ENCODE results near the gene CHD6.
"Not testable (repeated sequence)": the region's sequence is repeated elsewhere in the genome, so short reads cannot be mapped to it uniquely, and the experiment has no call there.

The CHD6 gene

GRCh38 chr20:41537865-41538264, 80.3 kb downstream of the CHD6 start:
- DNase-seq, result no peak

- DNase-seq, result not testable (repeated sequence)
These were observed 82.6 kb downstream of the CHD6 start for GRCh38 chr20:41535551-41535950.

- no peak for DNase-seq
These were observed 83.3 kb downstream of the CHD6 start for GRCh38 chr20:41534842-41535241.

DNA sequence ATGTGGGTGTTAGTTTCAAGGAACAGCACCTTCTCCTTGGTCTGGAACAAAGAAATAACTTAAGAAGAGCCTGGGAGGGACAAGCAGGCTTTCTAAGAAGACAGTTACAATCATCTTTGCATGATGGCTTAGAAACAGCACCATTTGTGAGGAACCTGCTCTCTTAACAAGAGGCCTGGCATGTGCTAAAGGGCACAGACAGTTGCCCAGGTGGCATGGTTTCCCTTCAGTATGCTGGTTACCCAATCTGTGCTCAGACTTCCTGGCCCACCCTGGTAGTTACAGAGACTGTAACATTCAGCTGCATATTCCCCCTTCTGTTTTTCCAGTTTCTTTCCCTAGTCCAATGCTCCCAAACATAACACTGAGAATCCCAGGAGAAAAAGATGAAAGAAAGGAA, 84.0 kb downstream of the CHD6 start:
- DNase-seq, result no peak

GRCh38 chr20:41533537-41534136, 84.5 kb downstream of the CHD6 start:
- DNase-seq, result no peak

GRCh38 chr20:41532935-41533334, 85.2 kb downstream of the CHD6 start:
- no peak for DNase-seq

DNA sequence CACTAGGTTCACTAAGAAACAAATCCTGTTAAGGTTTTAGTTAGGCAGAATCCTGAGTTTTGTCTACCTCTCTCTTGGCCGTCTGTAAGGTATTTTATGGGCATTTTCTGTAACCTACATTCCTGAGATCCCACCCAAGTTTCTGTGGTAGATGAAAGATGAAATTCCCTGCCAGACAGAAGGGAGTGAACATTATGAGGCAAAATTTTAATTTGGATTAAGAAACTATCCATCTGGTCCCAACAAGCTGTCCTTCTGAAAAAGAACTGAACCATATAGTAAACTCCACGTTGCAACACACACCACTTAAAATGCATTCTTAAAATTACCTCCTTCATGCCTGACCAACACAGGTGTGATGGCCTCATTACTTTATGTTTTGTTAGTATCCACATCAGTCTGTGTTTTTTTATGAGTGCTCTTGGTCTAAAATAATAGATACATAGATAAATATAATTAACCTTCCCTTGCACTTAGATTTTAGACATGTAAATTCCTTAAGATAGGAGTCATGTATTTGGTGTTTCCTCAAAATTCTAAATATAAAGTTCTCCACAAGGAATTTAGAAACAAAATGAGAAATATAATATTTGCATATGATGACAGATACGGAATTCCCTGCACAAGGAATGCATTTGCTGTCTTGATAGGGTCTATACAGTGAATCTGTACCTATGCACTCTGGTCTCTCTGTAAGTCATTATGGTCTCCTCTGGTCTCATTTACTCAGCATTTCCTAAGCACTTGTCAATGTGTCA, 86.5 kb downstream of the CHD6 start:
- DNase-seq, result no peak

DNA sequence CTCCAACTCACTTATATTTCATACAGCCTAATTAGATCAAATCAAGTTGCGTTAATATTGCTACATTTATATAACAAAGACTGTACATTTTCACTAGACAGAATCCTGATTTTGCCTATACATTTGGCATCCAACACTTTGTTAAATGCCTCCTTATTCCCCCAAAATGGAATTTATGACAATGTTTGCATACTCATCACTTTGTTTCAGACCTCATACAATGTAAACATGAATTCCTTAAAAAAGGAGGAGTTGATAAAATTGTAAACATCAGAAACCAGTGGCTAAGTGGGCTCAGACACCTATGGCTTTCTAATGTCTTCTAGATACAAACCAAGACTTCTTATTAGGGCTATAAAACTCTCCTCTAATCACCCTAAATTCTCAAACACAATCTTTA, 87.3 kb downstream of the CHD6 start:
- no peak for DNase-seq

- DNase-seq, result no peak
These were observed 91.8 kb downstream of the CHD6 start for GRCh38 chr20:41526327-41526726.

DNA sequence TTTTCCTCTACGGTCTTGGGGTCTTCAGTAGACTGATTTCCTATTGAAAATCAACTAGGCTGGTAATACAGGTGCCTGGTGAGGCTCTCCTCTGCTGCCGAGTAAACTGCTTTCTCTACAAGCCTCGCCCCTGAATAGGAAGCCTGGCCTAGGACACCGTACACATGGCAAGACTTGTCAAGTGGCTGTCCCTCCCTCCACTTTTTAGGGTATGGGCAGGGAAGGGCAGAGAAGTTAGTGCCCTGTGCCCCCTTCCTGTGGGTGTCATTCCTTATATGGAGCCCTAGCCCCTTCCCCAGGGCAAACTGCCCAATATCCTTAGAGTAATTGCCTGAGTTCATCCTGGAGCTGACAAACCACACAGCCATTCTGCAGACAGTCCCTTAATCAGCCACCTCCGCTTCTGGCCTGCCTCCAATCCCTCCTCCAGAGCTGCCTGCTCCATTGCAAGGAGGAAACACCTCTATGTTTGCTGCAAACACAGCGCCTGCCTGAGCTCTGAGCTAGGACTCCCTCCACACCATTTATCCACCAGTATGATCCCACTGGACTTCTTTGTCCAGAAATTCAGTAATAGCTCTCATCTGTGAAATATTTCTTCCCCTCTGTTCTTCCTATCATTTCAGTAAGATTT, 93.1 kb downstream of the CHD6 start:
- no peak for DNase-seq

GRCh38 chr20:41523857-41524256, 94.3 kb downstream of the CHD6 start:
- no peak for DNase-seq

GRCh38 chr20:41513829-41514228, 104.3 kb downstream of the CHD6 start:
- no peak for DNase-seq

DNA sequence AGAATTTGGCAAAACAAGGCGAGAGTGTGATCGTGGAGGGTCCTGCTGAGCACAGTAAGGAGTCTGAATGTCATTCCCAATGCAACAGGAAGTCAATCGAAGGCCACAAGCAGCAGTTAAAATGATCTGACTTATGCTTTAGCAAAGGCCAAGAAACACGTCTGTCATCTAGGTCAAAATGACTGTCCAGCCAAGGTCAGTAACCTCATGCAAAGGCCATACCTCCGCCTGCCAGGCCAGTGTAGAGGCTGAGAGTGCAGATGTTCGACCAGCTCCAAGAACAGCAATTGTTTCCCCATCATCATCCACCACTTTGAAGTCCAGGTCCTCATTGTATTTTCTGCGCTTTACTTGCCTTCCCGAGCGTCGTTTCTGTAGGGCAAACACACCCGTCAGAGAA, 105.6 kb downstream of the CHD6 start:
- DNase-seq, result no peak

DNA sequence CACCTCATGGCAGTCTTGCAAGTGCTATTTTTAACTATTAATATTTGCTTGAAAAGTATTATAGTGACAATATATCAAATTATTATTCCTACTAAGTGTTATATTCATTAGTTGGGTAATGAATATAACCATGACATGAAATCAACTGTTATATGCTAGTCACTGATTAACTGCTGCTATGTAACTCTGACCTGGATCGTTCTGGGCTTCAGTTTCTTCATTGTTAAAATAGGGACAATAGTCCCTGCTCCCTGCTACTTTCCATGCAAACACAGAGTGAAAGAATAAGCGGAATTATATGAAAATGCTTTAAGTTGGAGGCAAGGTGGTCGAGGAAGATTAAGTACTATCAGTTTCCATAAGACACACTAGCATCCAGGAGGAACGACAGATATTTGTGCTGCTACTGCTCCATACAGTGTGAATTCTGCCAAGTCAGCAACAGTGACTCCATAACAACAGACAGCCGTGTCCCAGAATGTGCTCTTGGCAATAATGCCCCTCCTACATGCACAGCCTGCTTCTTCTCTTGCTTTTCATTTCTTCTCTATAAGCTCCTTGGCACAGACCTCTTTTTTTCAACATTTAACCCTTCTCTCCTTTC, 107.2 kb downstream of the CHD6 start:
- DNase-seq, result no peak

GRCh38 chr20:41510224-41510623, 108.0 kb downstream of the CHD6 start:
- DNase-seq, result no peak

GRCh38 chr20:41509316-41510200, 108.6 kb downstream of the CHD6 start:
- DNase-seq, result no peak

DNA sequence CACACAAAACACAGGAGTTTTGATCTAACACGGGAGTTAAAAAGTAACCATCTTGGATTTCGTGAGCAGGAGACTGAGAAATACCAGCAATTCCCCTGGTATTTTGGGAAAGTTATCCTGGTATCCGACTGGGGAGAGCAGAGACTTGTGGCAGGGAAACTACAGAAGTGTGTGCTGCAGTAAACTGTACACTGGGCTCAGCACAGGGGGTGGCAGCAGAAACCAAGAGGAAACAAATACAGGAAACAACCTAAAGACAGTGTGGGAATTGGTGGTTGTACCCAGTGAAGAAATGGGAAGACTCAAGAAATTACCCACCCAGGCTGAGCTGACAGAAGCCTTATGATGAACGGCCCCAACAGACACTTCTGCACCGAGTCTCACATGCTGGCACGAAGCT, 109.8 kb downstream of the CHD6 start:
- DNase-seq, result no peak

DNA sequence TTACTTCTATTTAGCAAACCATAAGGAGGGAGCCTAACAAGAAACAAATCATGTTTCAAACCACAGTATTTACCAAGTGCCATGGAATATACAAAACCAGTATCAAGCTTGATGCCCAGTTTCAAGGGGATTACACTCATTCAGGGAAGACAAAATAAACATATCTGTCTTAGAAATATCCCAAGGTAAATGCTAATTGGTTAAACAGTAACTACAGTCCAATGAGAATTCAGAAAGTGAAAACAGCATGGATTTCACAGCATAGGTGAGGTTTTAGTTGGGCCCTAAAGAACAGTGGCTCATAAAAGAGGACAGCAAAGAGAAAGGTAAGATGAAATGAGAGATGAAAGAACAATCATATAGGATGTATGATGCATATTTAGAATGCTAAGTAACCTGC, 110.3 kb downstream of the CHD6 start:
- no peak for DNase-seq

DNA sequence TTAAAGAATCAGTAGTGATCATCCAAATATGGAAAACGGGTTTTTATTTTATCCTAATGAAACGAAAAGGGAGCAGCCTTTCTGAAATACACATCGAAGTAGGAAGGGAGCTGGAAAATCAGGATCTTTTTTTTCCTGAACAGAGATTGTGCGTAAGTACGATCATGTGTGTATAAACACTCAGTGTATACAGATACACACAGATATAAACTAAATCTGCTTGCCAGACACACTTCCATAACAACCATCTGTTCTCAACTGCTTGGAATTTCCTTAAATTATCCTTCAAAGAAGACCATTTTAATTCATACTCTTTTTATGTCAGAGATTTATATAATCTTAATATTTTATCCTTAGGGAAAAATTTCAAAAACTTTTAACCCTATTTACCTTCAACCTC, 110.7 kb downstream of the CHD6 start:
- no peak for DNase-seq

DNA sequence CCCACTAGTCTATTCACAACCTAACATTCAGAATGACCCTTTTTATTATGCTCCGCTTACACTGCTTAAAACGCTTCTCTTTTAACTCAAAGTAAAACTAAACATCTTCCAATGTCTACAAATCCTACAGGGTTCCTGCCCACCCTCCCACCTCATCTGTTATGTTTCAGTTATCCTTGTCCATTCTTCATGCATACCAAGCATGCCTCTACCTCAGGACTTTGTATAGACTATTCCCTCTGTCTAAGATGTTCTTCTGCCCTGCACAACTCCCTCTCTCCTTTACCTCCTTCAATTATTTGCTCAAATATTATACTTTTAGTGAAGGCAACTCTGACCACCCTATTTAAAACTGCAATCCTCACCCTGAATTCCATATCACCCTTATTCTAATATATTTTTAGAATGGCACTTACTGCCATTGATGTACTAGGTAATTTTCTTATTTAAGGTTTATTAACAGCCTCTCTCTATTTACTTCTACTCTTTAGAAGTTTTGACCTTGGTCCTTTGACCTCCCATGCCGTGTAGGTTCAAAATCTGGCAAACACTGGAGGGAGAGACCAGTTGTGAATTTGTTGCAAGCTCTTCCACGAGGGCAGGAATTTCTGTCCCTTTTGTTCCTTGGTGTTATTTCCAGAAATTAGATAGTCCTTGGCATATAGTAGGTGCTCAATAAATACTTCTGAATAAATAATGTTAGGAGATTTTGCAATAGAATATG, 111.8 kb downstream of the CHD6 start:
- DNase-seq, result no peak

GRCh38 chr20:41505184-41505583, 113.0 kb downstream of the CHD6 start:
- DNase-seq, result no peak

DNA sequence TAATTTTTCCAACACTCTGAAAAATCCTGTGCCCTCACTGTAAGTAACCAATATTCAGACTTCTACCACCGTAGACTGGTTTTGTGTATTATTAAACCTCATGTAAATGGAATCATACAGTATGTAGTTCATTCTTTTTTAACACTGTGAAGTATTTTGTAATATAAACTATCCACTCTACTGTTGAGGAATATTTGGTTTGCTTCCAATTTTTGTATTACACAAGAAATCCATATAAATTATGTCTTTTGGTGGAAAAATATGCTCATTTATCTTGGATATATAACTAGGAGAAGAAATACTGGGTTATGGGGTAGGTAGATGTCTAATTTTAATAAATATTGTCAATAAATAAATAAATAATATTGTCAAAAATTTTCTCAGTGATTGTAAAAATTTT, 116.8 kb downstream of the CHD6 start:
- DNase-seq, result no peak
